Motor neuron (in vitro differentiated cells): ENCODE measurements around the gene PICALM. TPM values are rescaled to one million over a fixed set of nuclear protein-coding genes. Genes with fewer than 3 reads are reported as not detected.
"Not testable (repeated sequence)": the region's sequence is repeated elsewhere in the genome, so short reads cannot be mapped to it uniquely, and the experiment has no call there.

Experiments
- ATAC-seq, 8 experiments: fragments of 200-7000 bp; cut with Tn5 transposase; replicated peaks in 6 of 8; 2 replicates each; pipeline ENCODE4 v1.8.0; 2021; ENCODE audit warnings: mild to moderate bottlenecking in 8 of 8, moderate library complexity in 8 of 8
- H3K27ac ChIP-seq, 2 donors: fragments of 250-450 bp; sonication (Bioruptor Pico); 2 replicates each; pipeline ENCODE4 v1.9.0; 2021; ENCODE audit warnings: antibody characterized with exemption in 2 of 2, mild to moderate bottlenecking in 2 of 2, moderate library complexity in 1 of 2
- H3K4me1 ChIP-seq, 2 donors: fragments of 250-450 bp; sonication (Bioruptor Pico); replicated peaks in 1 of 2; 2 replicates each; pipeline ENCODE4 v1.6.1; 2021; ENCODE audit warnings: antibody characterized with exemption in 2 of 2, mild to moderate bottlenecking in 2 of 2, moderate library complexity in 1 of 2
- H3K4me3 ChIP-seq, 5 donors: fragments of 250-450 bp; sonication (Bioruptor Pico); 2 replicates each; pipeline ENCODE4 v1.9.0; 2021; ENCODE audit warnings: antibody characterized with exemption in 5 of 5, mild to moderate bottlenecking in 5 of 5, moderate library complexity in 4 of 5
- WGBS, 10 experiments: fragments of 450-650 bp; shearing (Covaris generic); methylation state at CpG; one replicate each; pipeline ENCODE4 v1.0.0; 2022; 5-methylcytosine and 5-hydroxymethylcytosine counted together
- in situ Hi-C, 9 experiments: fragments of 400-800 bp; cut with MboI; loops; one replicate each; pipeline ENCODE4 v1.15.0; 2021; ENCODE audit warnings: low sequenced_read_pairs in 9 of 9, low pct_unique_long_range_greater_than_20kb in 2 of 9; ENCODE audit not compliant: unreplicated experiment in 9 of 9
- total RNA-seq, 8 experiments: library from RNA; unstranded; fragments of 300-600 nt; gene quantifications; 2 replicates each; pipeline versions ENCODE4 v1.2.3 to v1.2.4, GENCODE V29; 2022

PICALM gene
- total RNA-seq, 8 experiments from 2014 or later: 97.8 to 210 (median 121) TPM

- no peak for ATAC-seq
- Histone ChIP-seq H3K4me3 (no peak overlapping the region), H3K4me1 (no peaks in the 10 kb centered on the region), H3K27ac (no peak overlapping the region)
- in situ Hi-C loops: no loop called here
- 80 to 94% (median 86%) methylated on average over 1 to 5 of the region's 10 CpGs; no CpG with 5 or more reads in 4 of the 10 experiments for WGBS, 10 experiments
These were observed 133.1 kb downstream of the PICALM start for GRCh38 chr11:85935751-85936150.

- 20 to 100% (median 94%) methylated on average over 1 to 29 of the region's 47 CpGs; no CpG with 5 or more reads in 1 of the 10 experiments for whole genome bisulfite sequencing, 10 experiments
- Histone ChIP-seq H3K27ac (no peak overlapping the region), H3K4me1 (no peaks in the 10 kb centered on the region), H3K4me3 (no peak overlapping the region)
- in situ Hi-C loops: no loop called here
- ATAC-seq: no peak
These were observed 134.2 kb downstream of the PICALM start for GRCh38 chr11:85934596-85935169.

GRCh38 chr11:85930879-85931366 lies 138.0 kb downstream of the PICALM start:
- Histone ChIP-seq H3K4me1 (no peaks in the 10 kb centered on the region), H3K27ac (no peak overlapping the region), H3K4me3 (no peak overlapping the region)
- 58 to 100% (median 88%) methylated on average over 2 to 7 of the region's 11 CpGs; no CpG with 5 or more reads in 1 of the 10 experiments for WGBS, 10 experiments
- in situ Hi-C loops: no loop called here
- no peak for ATAC-seq

GRCh38 chr11:85926653-85927214 lies 142.2 kb downstream of the PICALM start:
- H3K4me3 ChIP-seq, in situ Hi-C loops, H3K4me1 ChIP-seq, H3K27ac ChIP-seq, ATAC-seq: not testable (repeated sequence)
- WGBS, 10 experiments: 0 to 83% (median 50%) methylated on average over 1 of the region's 2 CpGs; no CpG with 5 or more reads in 3 of the 10 experiments

GRCh38 chr11:85923455-85923854 lies 145.4 kb downstream of the PICALM start:
- 91 to 100% (median 100%) methylated on average over 1 of the region's 1 CpG; no CpG with 5 or more reads in 7 of the 10 experiments for WGBS, 10 experiments
- in situ Hi-C loops: no loop called here

GRCh38 chr11:85922367-85922766 lies 146.5 kb downstream of the PICALM start:
- 63% methylated on average over 1 of the region's 1 CpG; no CpG with 5 or more reads in 9 of the 10 experiments for WGBS, 10 experiments
- ATAC-seq: no peak
- Histone ChIP-seq H3K4me1 (peaks cover 0 to 3% of the 10 kb centered on the region in 2 donors), H3K4me3 (no peak overlapping the region), H3K27ac (no peak overlapping the region)
- in situ Hi-C loops: no loop called here

More at GRCh38 chr11:85923455-85923854, 145.4 kb downstream of the PICALM start:
- no peak for ATAC-seq
- peaks cover 0 to 3% of the 10 kb centered on the region in 2 donors for H3K4me1 ChIP-seq
- H3K27ac ChIP-seq: no peak overlapping the region
- H3K4me3 ChIP-seq: no peak overlapping the region

GRCh38 chr11:85918910-85919794 lies 149.7 kb downstream of the PICALM start:
- in situ Hi-C loops: no loop called here
- WGBS, 10 experiments: 57 to 85% (median 75%) methylated on average over 3 to 4 of the region's 4 CpGs; no CpG with 5 or more reads in 2 of the 10 experiments
- Histone ChIP-seq H3K4me3 (no peak overlapping the region), H3K4me1 (peaks cover 0 to 3% of the 10 kb centered on the region in 2 donors), H3K27ac (no peak overlapping the region)
- ATAC-seq: peak in 2 of 8 experiments; percentile 25 to 26

- Histone ChIP-seq H3K4me3 (no peak overlapping the region), H3K27ac (no peak overlapping the region), H3K4me1 (peaks cover 0 to 3% of the 10 kb centered on the region in 2 donors)
- in situ Hi-C loops: no loop called here
- no peak for ATAC-seq
- 72 to 100% (median 89%) methylated on average over 1 to 5 of the region's 6 CpGs for WGBS, 10 experiments
These were observed 154.5 kb downstream of the PICALM start for GRCh38 chr11:85914425-85914824.

- H3K27ac ChIP-seq: no peak overlapping the region
- ATAC-seq: no peak
- no peaks in the 10 kb centered on the region for H3K4me1 ChIP-seq
- H3K4me3 ChIP-seq: no peak overlapping the region
- in situ Hi-C loops: no loop called here
These were observed 155.4 kb downstream of the PICALM start for GRCh38 chr11:85913513-85913912.

- in situ Hi-C loops: no loop called here
- Histone ChIP-seq H3K27ac (no peak overlapping the region), H3K4me1 (no peaks in the 10 kb centered on the region), H3K4me3 (no peak overlapping the region)
- no peak for ATAC-seq
- 60% methylated on average over 2 of the region's 2 CpGs; no CpG with 5 or more reads in 9 of the 10 experiments for WGBS, 10 experiments
These were observed 156.5 kb downstream of the PICALM start for GRCh38 chr11:85912414-85912813.

Other genes with a start within 250 kb of the PICALM start
- not detected for gene CCDC83, start 213.7 kb downstream of the PICALM start, total RNA-seq
- gene EED, start 175.7 kb upstream of the PICALM start, total RNA-seq: 10 to 100 TPM; 11.1 to 36.5 (median 17.0) TPM
- 10 to 100 TPM; 39.0 to 74.1 (median 43.4) TPM for gene HIKESHI, start 233.2 kb upstream of the PICALM start, total RNA-seq